ENCODE results near the gene NMB. TPM values are rescaled to one million over a fixed set of nuclear protein-coding genes. Genes with fewer than 3 reads are reported as not detected.

NMB gene
- total and polyA plus RNA-seq, 2 of the 13 experiments (the other 11 are each of a cell fraction or from before 2014, with no cell fraction given), result 10.4 to 25.4 TPM

DNA sequence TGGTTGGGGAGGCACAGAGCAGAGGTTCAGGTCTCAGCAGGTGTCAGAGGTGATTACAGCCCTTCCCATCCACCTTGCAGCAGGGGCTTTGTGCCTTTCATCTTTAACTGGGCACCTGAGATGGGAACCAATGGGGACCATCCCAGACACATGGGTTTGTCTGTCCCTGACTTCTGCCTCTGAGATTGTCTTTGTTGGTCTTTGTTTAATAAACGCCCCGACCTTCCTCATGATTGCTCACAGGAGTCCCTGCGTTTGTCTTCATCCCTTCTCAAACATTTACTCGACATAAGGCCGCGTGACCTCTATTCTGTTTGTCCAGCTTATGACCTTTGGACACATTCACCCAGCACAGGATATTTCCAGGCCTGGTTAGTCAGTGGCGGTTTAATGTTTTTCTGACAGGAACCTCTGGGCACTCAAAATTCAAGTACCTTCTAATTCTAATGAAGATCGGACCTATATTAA, 51.3 kb downstream of the NMB start (continued):
- TF ChIP-seq, protein P1, sequence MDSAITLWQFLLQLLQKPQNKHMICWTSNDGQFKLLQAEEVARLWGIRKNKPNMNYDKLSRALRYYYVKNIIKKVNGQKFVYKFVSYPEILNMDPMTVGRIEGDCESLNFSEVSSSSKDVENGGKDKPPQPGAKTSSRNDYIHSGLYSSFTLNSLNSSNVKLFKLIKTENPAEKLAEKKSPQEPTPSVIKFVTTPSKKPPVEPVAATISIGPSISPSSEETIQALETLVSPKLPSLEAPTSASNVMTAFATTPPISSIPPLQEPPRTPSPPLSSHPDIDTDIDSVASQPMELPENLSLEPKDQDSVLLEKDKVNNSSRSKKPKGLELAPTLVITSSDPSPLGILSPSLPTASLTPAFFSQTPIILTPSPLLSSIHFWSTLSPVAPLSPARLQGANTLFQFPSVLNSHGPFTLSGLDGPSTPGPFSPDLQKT (CRISPR knock-in tag; IDR thresholded peaks at IDR 0.05; ENCODE audit: borderline replicate concordance), result no peak
- TF ChIP-seq KMT2B (CRISPR knock-in tag; IDR thresholded peaks at IDR 0.05) (peak; percentile 62), ADNP (CRISPR knock-in tag; IDR thresholded peaks at IDR 0.05) (no peak), CREM (IDR thresholded peaks at IDR 0.05) (peak; percentile 83), CREM (CRISPR knock-in tag; IDR thresholded peaks at IDR 0.05) (no peak), CREB1 (IDR thresholded peaks at IDR 0.05) (0 out of 2 replicates have a peak, but pooled peaks have one; percentile 14), CREB1 (CRISPR knock-in tag; IDR thresholded peaks at IDR 0.05) (peak; percentile 62; the same call in 1 of the 2 replicates), AGO1 (IDR thresholded peaks at IDR 0.05; ENCODE audit: low read depth, low read length, poor library complexity, severe bottlenecking) (no peak), ZNF263 (CRISPR knock-in tag; IDR thresholded peaks at IDR 0.05) (peak; percentile 77), ZFP36L1 (CRISPR knock-in tag; IDR thresholded peaks at IDR 0.05) (no peak), EEA1 (CRISPR knock-in tag; IDR thresholded peaks at IDR 0.05; ENCODE audit: borderline replicate concordance) (no peak), SOX6 (IDR thresholded peaks at IDR 0.05) (no peak), SOX6 (CRISPR knock-in tag; IDR thresholded peaks at IDR 0.05) (peak; percentile 99), ZBTB21 (CRISPR knock-in tag; IDR thresholded peaks at IDR 0.05) (no peak), ZNF136 (CRISPR knock-in tag; IDR thresholded peaks at IDR 0.05; ENCODE audit: low read depth) (peak; percentile 26; the same call in 1 of the 2 replicates), DR1 (CRISPR knock-in tag; IDR thresholded peaks at IDR 0.05) (no peak), CCAR2 (optimal IDR thresholded peaks at IDR 0.05; ENCODE audit: low read depth, low read length) (no peak), CEBPB (IDR thresholded peaks at IDR 0.05; ENCODE audit: borderline replicate concordance, low read depth, low read length) (no peak), PCBP2 (optimal IDR thresholded peaks at IDR 0.05; ENCODE audit: low read depth, low read length, poor library complexity, severe bottlenecking) (no peak), ZC3H13 (CRISPR knock-in tag; IDR thresholded peaks at IDR 0.05) (no peak), ZSCAN30 (CRISPR knock-in tag; IDR thresholded peaks at IDR 0.05) (no peak), CHD2 (IDR thresholded peaks at IDR 0.05; ENCODE audit: low read depth, low read length) (no peak), ZNF780A (CRISPR knock-in tag; IDR thresholded peaks at IDR 0.05) (no peak), KLF15 (CRISPR knock-in tag; IDR thresholded peaks at IDR 0.05; ENCODE audit: borderline replicate concordance) (no peak), NBN (conservative IDR thresholded peaks at IDR 0.05) (no peak), ZNF34 (CRISPR knock-in tag; IDR thresholded peaks at IDR 0.05; ENCODE audit: borderline replicate concordance) (no peak), FOXO1 (CRISPR knock-in tag; IDR thresholded peaks at IDR 0.05) (peak; percentile 76)
- TF ChIP-seq, protein P2, sequence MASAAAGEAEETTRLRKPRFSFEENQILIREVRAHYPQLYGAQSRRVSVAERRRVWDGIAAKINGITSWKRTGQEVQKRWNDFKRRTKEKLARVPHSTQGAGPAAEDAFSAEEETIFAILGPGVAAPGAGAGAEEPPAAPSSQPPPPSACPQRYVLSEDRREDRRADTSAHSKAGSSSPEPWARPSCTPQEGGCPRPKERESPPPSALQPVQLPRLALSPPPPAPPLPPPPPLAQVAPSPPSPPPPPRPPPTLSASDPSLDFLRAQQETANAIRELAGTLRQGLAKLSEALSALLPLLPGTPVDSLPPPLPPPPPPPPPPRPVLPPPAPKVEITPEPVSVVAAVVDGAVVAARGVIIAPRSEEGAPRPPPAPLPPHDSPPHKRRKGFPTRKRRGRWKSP (CRISPR knock-in tag; IDR thresholded peaks at IDR 0.05), result peak; percentile 53; the same call in 1 of the 2 replicates
- TF ChIP-seq, protein P3, sequence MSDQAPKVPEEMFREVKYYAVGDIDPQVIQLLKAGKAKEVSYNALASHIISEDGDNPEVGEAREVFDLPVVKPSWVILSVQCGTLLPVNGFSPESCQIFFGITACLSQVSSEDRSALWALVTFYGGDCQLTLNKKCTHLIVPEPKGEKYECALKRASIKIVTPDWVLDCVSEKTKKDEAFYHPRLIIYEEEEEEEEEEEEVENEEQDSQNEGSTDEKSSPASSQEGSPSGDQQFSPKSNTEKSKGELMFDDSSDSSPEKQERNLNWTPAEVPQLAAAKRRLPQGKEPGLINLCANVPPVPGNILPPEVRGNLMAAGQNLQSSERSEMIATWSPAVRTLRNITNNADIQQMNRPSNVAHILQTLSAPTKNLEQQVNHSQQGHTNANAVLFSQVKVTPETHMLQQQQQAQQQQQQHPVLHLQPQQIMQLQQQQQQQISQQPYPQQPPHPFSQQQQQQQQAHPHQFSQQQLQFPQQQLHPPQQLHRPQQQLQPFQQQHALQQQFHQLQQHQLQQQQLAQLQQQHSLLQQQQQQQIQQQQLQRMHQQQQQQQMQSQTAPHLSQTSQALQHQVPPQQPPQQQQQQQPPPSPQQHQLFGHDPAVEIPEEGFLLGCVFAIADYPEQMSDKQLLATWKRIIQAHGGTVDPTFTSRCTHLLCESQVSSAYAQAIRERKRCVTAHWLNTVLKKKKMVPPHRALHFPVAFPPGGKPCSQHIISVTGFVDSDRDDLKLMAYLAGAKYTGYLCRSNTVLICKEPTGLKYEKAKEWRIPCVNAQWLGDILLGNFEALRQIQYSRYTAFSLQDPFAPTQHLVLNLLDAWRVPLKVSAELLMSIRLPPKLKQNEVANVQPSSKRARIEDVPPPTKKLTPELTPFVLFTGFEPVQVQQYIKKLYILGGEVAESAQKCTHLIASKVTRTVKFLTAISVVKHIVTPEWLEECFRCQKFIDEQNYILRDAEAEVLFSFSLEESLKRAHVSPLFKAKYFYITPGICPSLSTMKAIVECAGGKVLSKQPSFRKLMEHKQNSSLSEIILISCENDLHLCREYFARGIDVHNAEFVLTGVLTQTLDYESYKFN (CRISPR knock-in tag; conservative IDR thresholded peaks at IDR 0.05), result peak; percentile 98
